HEK293 (cell line): ENCODE results near the gene MYH15.

Experiments used
- CTCF ChIA-PET: fragments of 350-600 bp; formaldehyde crosslinking; extraction: SDS; loops from one replicate; lab custom pipeline; 2021; ENCODE audit warnings: antibody characterized with exemption; lab: Yijun Ruan, JAX
- POLR2A ChIA-PET: fragments of 300-600 bp; formaldehyde crosslinking; extraction: SDS; loops from one replicate; lab custom pipeline; 2020; ENCODE audit warnings: antibody characterized with exemption, inconsistent platforms; lab: Yijun Ruan, JAX
- H3K27ac ChIP-seq: fragments of 200-500 bp; sonication (Bioruptor generic); 2 replicates; pipeline ENCODE4 v1.5.1; 2014; ENCODE audit warnings: low read depth, low read length, control low read depth, inconsistent platforms; ENCODE audit errors: extremely low read depth
- H3K36me3 ChIP-seq, 2 experiments: fragments of 200-500 bp in 1 of 2; sonication (Bioruptor generic) in 1 of 2; 1 replicate in 1 of 2; 2 replicates in 1 of 2; pipeline ENCODE4 v1.5.1; 2014 to 2017; ENCODE audit warnings: inconsistent platforms in 2 of 2, low read length in 2 of 2; ENCODE audit not compliant: control insufficient read depth in 2 of 2, insufficient read depth in 1 of 2
- H3K4me1 ChIP-seq: fragments of 200-500 bp; sonication (Bioruptor generic); 2 replicates; pipeline ENCODE4 v1.5.1; 2014; ENCODE audit warnings: mild to moderate bottlenecking, low read length, inconsistent platforms; ENCODE audit not compliant: control insufficient read depth, insufficient read depth
- H3K4me3 ChIP-seq: 2 replicates; pipeline ENCODE4 v1.5.1; 2011; ENCODE audit warnings: low read depth, mild to moderate bottlenecking, control low read depth, low read length, moderate library complexity
- H3K9me3 ChIP-seq: fragments of 200-500 bp; sonication (Bioruptor generic); 2 replicates; pipeline ENCODE4 v1.5.1; 2014; ENCODE audit warnings: low read depth, low read length, inconsistent platforms; ENCODE audit not compliant: control insufficient read depth, insufficient read depth
- MEIS1 ChIP-seq: sonication (generic); formaldehyde crosslinking; IDR thresholded peaks from 2 replicates; pipeline ENCODE4 v1.8.1; 2022; ENCODE audit warnings: missing genetic modification reagents, mild to moderate bottlenecking, borderline replicate concordance
- MZF1 ChIP-seq: fragments of 450-650 bp; formaldehyde crosslinking; IDR thresholded peaks from 2 replicates; pipeline ENCODE4 v1.5.1; 2017; ENCODE audit warnings: missing biosample characterization, missing genetic modification characterization, borderline replicate concordance
- SP7 ChIP-seq: fragments of 450-650 bp; formaldehyde crosslinking; IDR thresholded peaks from 2 replicates; pipeline ENCODE4 v1.5.1; 2016; ENCODE audit warnings: missing biosample characterization, missing genetic modification characterization
- ZBTB26 ChIP-seq: fragments of 450-650 bp; formaldehyde crosslinking; optimal IDR thresholded peaks from 2 replicates; pipeline ENCODE3; 2016; ENCODE audit warnings: missing biosample characterization, mild to moderate bottlenecking, missing genetic modification characterization
- ZEB2 ChIP-seq: fragments of 450-650 bp; formaldehyde crosslinking; IDR thresholded peaks from 2 replicates; pipeline ENCODE4 v1.5.1; 2016; ENCODE audit warnings: missing biosample characterization, missing genetic modification characterization
- ZIC2 ChIP-seq: fragments of 450-650 bp; formaldehyde crosslinking; IDR thresholded peaks from 2 replicates; pipeline ENCODE4 v1.5.1; 2016; ENCODE audit warnings: missing biosample characterization, missing genetic modification characterization
- ZNF146 ChIP-seq: fragments of 450-650 bp; formaldehyde crosslinking; IDR thresholded peaks from 2 replicates; pipeline ENCODE4 v1.5.1; 2016; ENCODE audit warnings: missing biosample characterization, missing genetic modification characterization
- ZNF148 ChIP-seq: fragments of 450-650 bp; formaldehyde crosslinking; IDR thresholded peaks from 2 replicates; pipeline ENCODE4 v1.5.0; 2017; ENCODE audit warnings: missing biosample characterization, missing genetic modification characterization, borderline replicate concordance
- ZNF16 ChIP-seq: fragments of 450-650 bp; formaldehyde crosslinking; IDR thresholded peaks from 2 replicates; pipeline ENCODE4 v1.5.1; 2016; ENCODE audit warnings: low read depth, missing biosample characterization, missing genetic modification characterization
- ZNF175 ChIP-seq: fragments of 450-650 bp; formaldehyde crosslinking; IDR thresholded peaks from 2 replicates; pipeline ENCODE4 v1.5.1; 2016; ENCODE audit warnings: missing biosample characterization, missing genetic modification characterization
- ZNF214 ChIP-seq: fragments of 450-650 bp; formaldehyde crosslinking; IDR thresholded peaks from 2 replicates; pipeline ENCODE4 v1.5.1; 2017; ENCODE audit warnings: missing biosample characterization, mild to moderate bottlenecking, missing genetic modification characterization, borderline replicate concordance
- ZNF292 ChIP-seq: fragments of 450-650 bp; formaldehyde crosslinking; IDR thresholded peaks from 2 replicates; pipeline ENCODE4 v1.5.1; 2016; ENCODE audit warnings: low read depth, missing biosample characterization, missing genetic modification characterization, borderline replicate concordance
- ZNF311 ChIP-seq: fragments of 450-650 bp; formaldehyde crosslinking; IDR thresholded peaks from 2 replicates; pipeline ENCODE4 v1.5.1; 2017; ENCODE audit warnings: missing biosample characterization, missing genetic modification characterization, borderline replicate concordance
- ZNF37A ChIP-seq: fragments of 450-650 bp; IDR thresholded peaks from 2 replicates; pipeline ENCODE4 v1.5.1; 2018; ENCODE audit warnings: missing biosample characterization, missing genetic modification characterization
- ZNF394 ChIP-seq: fragments of 450-650 bp; formaldehyde crosslinking; IDR thresholded peaks from 2 replicates; pipeline ENCODE4 v1.5.1; 2016; ENCODE audit warnings: missing biosample characterization, missing genetic modification characterization, mild to moderate bottlenecking, moderate library complexity, borderline replicate concordance
- ZNF426 ChIP-seq: fragments of 450-650 bp; formaldehyde crosslinking; IDR thresholded peaks from 2 replicates; pipeline ENCODE4 v1.5.1; 2017; ENCODE audit warnings: missing biosample characterization, missing genetic modification characterization, mild to moderate bottlenecking, inconsistent platforms, moderate library complexity
- ZNF514 ChIP-seq: fragments of 450-650 bp; formaldehyde crosslinking; IDR thresholded peaks from 2 replicates; pipeline ENCODE4 v1.5.1; 2016; ENCODE audit warnings: missing biosample characterization, missing genetic modification characterization
- ZNF596 ChIP-seq: fragments of 450-650 bp; IDR thresholded peaks from 2 replicates; pipeline ENCODE4 v1.5.0; 2018; ENCODE audit warnings: missing biosample characterization, mild to moderate bottlenecking, missing genetic modification characterization, moderate library complexity
- ZNF626 ChIP-seq: fragments of 450-650 bp; sonication (Bioruptor Pico); formaldehyde crosslinking; IDR thresholded peaks from 2 replicates; pipeline ENCODE4 v1.5.1; 2018; ENCODE audit warnings: missing biosample characterization, missing genetic modification characterization, inconsistent platforms
- TF ChIP-seq, protein P1 (sequence below): fragments of 450-650 bp; formaldehyde crosslinking; IDR thresholded peaks from 2 replicates; pipeline ENCODE4 v1.5.1; 2016; ENCODE audit warnings: missing biosample characterization, missing genetic modification characterization
- TF ChIP-seq, protein P2 (sequence below): fragments of 450-650 bp; formaldehyde crosslinking; IDR thresholded peaks from 2 replicates; pipeline ENCODE4 v1.5.1; 2017; ENCODE audit warnings: missing biosample characterization, missing genetic modification characterization
- TF ChIP-seq, protein P3 (sequence below): fragments of 450-650 bp; formaldehyde crosslinking; IDR thresholded peaks from 2 replicates; pipeline ENCODE4 v1.5.1; 2016; ENCODE audit warnings: missing biosample characterization, missing genetic modification characterization

The MYH15 gene

DNA sequence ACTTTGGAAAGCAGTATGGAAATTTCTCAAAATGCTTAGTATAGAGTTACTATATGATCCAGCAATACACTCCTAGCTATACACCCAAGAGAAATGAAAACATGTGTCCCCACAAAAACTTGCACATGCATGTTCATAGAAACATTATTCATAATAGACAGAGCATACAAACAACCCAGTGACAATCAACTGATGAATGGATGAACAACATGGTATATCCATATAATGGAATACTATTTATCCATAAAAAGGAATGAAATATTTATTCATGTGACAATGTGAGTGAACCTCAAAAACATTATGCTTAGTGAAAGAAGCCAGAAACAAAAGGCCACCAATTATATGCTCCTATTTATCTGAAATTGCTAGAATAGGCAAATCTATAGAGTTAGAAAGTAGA, 6.7 kb downstream of the MYH15 start:
- TF ChIP-seq ZNF214 (tag by site-specific recombination) (no peak), ZNF596 (no peak), ZNF311 (no peak), ZIC2 (no peak), ZNF37A (tag by site-specific recombination) (no peak), ZNF175 (tag by site-specific recombination) (no peak), MZF1 (no peak), ZNF514 (no peak), SP7 (tag by site-specific recombination) (no peak), ZNF292 (tag by site-specific recombination) (no peak)
- TF ChIP-seq, protein P1, sequence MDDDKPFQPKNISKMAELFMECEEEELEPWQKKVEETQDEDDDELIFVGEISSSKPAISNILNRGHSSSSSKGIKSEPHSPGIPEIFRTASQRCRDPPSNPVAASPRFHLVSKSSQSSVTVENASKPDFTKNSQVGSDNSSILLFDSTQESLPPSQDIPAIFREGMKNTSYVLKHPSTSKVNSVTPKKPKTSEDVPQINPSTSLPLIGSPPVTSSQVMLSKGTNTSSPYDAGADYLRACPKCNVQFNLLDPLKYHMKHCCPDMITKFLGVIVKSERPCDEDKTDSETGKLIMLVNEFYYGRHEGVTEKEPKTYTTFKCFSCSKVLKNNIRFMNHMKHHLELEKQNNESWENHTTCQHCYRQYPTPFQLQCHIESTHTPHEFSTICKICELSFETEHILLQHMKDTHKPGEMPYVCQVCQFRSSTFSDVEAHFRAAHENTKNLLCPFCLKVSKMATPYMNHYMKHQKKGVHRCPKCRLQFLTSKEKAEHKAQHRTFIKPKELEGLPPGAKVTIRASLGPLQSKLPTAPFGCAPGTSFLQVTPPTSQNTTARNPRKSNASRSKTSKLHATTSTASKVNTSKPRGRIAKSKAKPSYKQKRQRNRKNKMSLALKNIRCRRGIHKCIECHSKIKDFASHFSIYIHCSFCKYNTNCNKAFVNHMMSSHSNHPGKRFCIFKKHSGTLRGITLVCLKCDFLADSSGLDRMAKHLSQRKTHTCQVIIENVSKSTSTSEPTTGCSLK (tag by site-specific recombination), result no peak
- TF ChIP-seq, protein P2, sequence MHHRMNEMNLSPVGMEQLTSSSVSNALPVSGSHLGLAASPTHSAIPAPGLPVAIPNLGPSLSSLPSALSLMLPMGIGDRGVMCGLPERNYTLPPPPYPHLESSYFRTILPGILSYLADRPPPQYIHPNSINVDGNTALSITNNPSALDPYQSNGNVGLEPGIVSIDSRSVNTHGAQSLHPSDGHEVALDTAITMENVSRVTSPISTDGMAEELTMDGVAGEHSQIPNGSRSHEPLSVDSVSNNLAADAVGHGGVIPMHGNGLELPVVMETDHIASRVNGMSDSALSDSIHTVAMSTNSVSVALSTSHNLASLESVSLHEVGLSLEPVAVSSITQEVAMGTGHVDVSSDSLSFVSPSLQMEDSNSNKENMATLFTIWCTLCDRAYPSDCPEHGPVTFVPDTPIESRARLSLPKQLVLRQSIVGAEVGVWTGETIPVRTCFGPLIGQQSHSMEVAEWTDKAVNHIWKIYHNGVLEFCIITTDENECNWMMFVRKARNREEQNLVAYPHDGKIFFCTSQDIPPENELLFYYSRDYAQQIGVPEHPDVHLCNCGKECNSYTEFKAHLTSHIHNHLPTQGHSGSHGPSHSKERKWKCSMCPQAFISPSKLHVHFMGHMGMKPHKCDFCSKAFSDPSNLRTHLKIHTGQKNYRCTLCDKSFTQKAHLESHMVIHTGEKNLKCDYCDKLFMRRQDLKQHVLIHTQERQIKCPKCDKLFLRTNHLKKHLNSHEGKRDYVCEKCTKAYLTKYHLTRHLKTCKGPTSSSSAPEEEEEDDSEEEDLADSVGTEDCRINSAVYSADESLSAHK, result no peak
- no peaks in the 10 kb centered on the region for H3K9me3 ChIP-seq
- no peaks in the 10 kb centered on the region for H3K36me3 ChIP-seq
- ChIA-PET CTCF (interaction anchor here (0.6 kb wide), 1 partner anchor 48 kb away, joined by 3 read pairs; no protein-coding TSS in a partner anchor), POLR2A (no interaction called here)
- H3K4me3 ChIP-seq, result no peak overlapping the region
- no peaks in the 10 kb centered on the region for H3K4me1 ChIP-seq
- H3K27ac ChIP-seq, result no peak overlapping the region

- TF ChIP-seq ZBTB26 (tag by site-specific recombination) (no peak), ZNF626 (tag by site-specific recombination) (no peak), ZEB2 (tag by site-specific recombination) (no peak), ZNF146 (tag by site-specific recombination) (no peak)
- CTCF ChIA-PET, result interaction anchor here (0.7 kb wide), 1 partner anchor 16 kb away, joined by 3 read pairs; no protein-coding TSS in a partner anchor
- Histone ChIP-seq H3K27ac (no peak overlapping the region), H3K4me1 (no peaks in the 10 kb centered on the region), H3K4me3 (no peak overlapping the region), H3K9me3 (no peaks in the 10 kb centered on the region), H3K36me3 (no peaks in the 10 kb centered on the region)
- POLR2A ChIA-PET, result no interaction called here
Measured at GRCh38 chr3:108501535-108501934, 8.9 kb downstream of the MYH15 start.

- POLR2A ChIA-PET, result no interaction called here
- H3K4me3 ChIP-seq, result no peak overlapping the region
- H3K4me1 ChIP-seq, result no peaks in the 10 kb centered on the region
- CTCF ChIA-PET, result interaction anchor here (0.7 to 1.6 kb wide), 3 partner anchors 15 to 177 kb away, joined by 3 to 5 read pairs (median 3); no protein-coding TSS in a partner anchor
- no peaks in the 10 kb centered on the region for H3K9me3 ChIP-seq
- H3K36me3 ChIP-seq, result no peaks in the 10 kb centered on the region
- no peak overlapping the region for H3K27ac ChIP-seq
- no peak for TF ChIP-seq ZNF394 (tag by site-specific recombination)
- no peak for TF ChIP-seq MEIS1 (CRISPR knock-in tag)
- TF ChIP-seq, protein P3, sequence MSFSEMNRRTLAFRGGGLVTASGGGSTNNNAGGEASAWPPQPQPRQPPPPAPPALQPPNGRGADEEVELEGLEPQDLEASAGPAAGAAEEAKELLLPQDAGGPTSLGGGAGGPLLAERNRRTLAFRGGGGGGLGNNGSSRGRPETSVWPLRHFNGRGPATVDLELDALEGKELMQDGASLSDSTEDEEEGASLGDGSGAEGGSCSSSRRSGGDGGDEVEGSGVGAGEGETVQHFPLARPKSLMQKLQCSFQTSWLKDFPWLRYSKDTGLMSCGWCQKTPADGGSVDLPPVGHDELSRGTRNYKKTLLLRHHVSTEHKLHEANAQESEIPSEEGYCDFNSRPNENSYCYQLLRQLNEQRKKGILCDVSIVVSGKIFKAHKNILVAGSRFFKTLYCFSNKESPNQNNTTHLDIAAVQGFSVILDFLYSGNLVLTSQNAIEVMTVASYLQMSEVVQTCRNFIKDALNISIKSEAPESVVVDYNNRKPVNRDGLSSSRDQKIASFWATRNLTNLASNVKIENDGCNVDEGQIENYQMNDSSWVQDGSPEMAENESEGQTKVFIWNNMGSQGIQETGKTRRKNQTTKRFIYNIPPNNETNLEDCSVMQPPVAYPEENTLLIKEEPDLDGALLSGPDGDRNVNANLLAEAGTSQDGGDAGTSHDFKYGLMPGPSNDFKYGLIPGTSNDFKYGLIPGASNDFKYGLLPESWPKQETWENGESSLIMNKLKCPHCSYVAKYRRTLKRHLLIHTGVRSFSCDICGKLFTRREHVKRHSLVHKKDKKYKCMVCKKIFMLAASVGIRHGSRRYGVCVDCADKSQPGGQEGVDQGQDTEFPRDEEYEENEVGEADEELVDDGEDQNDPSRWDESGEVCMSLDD, result no peak
- TF ChIP-seq ZNF148 (tag by site-specific recombination), result no peak
- TF ChIP-seq ZNF426 (tag by site-specific recombination), result no peak
- no peak for TF ChIP-seq ZNF16 (tag by site-specific recombination)
Measured at GRCh38 chr3:108500728-108501127, 9.7 kb downstream of the MYH15 start.
